Stimulated activated CD4-positive, alpha-beta T cell treated with anti-CD3 and anti-CD28 coated beads, Interleukin-4, amount 100 ng/mL, for 1 hour (primary cell): ENCODE results near the gene COA1.
"Not testable (repeated sequence)": the region's sequence is repeated elsewhere in the genome, so short reads cannot be mapped to it uniquely, and the experiment has no call there.

Experiments used
- DNase-seq: peaks from one replicate; pipeline ENCODE4 v3.0.0-alpha.2; 2020

The COA1 gene

DNA sequence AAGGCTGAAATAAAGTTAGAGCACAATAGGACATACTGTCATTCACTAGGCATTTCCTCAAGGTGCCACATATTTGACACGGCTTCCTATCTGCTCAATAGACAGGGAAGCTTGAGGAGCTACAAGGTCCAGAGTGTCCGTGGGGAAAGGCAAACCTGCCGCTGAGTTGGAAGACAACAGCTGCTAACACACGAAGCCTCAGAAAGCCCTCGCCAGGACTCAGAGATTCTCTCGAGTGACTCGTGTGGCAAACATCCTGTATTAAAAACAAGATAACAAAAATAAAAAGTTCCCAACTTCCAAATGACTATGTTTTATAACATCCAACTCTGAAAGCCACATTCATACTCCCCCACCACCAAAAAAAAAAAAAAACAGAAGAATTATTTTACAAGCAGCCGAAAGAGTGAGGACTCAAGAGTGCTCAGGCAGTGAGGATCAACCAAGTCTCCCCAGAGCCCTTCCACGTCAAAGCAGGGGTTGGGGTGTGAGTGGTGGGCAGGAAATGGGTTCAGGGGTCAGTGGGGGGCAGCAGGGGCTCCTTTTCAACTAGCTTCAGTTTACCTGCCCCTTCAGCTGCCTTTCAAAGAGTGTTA is 78.8 kb downstream of the COA1 start:
- no peak for DNase-seq

DNA sequence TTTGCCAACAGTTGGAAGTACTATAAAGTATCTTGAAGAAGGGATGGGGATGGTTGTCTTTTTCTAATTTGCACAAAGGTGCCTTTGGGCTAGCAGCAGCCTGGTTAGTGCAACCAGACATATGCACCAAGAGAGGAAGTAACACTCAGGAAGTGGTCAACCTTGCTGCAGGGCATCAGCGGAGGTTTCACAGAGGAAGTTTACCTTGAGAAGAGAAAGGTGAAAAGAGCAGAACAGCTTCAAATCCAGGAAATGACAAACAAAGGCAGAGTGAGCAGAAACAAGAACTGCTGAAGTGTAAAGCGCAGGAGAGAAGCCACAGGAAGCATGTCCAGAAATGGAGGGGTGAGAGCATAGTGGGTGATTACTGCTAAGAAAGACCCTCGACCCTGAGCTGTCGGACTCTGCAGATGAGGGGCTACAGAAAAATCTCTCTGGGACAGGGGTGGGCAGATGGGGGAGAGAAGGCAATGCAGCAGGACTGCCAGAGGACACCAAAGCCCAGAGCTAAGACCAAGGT is 79.5 kb downstream of the COA1 start:
- DNase-seq: no peak

DNA sequence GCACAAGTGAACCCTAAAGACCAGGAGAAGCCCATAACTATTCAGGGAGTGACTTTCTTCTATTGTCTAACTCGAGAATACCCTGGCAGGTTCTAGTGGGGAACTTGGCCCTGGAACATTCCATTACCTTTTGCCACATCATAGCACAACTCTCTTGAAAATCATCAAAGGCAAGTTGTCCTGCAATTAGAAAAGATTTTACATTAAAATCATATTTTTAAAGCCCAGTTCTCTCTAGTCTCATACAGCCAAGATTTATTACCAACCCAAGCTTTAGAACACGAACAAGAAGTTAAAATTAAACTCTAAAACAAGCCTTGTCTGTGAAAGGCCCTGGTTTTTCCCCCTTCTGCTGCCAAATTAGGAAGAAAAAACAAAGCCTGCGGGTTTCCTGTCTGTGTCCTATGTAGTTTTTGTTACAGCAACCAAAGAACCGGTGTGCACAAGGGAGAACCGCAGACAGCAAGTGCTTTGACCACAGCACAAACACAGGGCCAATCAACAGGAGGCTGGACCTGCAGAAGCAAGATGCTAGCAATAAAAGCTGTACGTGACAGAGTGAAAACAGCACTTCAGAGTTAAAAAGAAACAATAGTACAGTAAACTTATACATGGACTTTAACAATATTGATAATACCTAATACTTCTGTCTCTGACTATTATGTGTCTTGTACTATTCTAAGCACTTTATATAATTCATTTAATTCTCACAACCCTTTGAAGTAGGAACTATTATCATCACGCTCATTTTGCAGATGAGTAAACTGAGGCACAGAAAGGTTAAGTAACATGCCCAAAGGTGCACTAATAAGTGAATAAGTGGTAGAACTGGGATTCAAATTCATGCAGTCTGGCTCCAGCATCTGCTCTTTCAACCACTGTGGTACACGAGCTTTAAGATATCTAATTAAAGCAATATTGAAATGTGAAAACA is 80.6 kb downstream of the COA1 start:
- DNase-seq: no peak

DNA sequence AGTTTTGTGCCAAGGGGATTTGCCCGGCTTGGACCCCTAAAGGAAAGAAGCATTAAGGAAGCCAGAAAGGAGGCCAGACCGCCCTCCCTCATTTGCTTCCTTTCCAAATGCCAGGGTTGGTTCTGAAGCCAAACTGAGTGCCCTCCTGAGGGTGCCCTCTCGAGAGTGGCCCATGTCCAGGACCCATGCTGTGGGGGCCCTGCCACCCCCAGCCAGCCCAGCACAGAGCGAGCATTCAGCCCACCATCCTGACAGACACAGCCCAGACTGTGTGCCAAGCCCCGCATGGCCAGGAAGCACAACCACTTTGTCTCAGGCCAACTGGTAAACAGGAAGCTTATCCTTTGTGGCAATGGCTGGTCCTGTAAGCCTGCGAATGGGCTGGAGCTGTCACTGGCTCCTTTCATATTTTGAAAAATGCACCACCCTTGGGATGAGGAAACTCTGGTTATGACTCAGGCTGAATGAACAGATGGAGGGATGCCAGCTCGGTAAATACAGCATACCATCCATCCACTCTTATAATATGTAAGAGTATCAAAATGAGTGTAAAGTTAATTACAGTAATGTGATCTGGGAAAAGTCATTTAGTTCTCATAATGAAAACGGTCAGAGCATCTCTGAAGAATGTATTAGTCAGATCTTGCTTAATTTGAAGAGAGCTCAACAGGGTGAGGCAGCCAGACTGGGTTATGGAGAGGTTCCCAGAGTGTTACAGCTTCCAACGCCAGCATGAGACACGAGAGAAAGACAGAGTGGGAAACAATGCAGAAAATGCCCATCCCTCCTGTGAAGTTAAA is 81.5 kb downstream of the COA1 start:
- DNase-seq: peak; percentile 31

DNA sequence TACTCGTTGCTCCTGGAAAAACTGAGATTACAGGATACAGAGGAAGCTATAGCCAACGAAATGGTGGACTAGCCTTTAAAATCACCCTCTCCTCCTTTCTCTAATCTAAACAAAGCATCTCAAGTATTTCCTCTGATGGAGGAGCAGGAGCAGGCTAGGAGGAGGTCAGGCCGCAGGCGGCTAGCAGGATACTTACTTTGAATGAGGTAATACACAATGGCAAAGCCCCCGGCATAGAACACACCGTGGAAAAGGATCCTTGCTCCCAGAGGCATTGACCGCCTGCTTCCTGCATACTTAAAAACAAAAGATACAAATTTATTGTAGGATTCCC is 82.0 kb downstream of the COA1 start:
- DNase-seq: no peak

DNA sequence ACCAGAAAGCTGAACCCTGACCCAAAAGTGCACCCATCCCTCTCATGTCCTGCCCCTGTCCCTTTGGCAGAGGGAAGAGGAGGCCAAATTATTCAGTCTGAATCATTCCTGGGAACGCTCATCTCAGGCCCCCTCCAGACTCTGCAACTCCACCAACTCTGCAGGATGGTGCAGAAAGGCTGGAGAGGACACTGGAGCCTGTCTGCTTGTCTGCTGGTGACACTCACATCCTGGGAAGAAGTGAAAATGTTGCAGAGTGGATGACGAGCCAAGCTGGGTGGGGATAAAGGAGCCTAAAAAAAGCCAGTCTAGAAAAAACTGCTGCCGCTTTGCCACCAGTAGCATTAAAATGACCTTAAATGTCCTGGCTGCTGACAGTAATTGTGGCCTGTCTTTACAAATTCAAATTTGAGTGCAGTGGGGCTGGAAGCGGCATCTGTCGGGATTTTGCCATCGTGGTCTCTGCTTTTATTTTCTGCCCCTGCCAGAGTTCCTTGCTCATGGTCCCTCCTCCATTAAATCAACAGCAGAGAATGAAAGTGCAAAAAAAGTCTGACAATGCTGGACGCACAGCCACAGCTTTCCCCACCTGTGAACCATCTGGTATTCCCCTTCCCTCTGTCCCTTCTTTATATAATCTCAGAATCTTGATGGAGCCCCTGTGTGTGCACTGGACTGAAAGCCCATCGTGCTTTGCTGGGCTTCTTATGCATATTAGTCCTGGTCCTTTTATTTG is 82.6 kb downstream of the COA1 start:
- no peak for DNase-seq

DNA sequence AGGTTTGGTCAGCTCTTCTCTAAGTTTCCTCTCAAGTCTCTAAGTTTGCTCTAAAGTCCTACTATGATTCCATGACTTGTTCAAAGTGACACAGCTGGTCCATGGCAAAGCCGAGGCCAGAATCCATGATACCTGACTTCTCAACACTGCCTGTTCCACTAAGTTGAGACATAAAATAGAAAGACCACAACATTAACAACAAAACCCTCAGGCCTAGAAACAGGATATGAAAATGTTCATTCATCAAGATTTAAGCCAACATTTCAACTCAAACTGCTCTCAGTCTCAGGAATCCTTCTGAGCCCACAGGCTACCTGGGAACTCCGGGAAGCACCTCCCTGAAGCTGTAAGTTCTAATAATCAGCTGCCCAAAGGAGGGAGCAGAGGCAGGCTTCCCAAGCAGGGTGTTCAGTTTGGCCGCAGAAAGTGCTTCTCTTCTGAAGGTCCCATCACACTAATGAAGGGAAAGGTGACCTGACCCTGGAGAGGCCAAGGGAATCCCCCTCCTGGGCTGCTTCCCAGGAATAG is 83.6 kb downstream of the COA1 start:
- DNase-seq: no peak

DNA sequence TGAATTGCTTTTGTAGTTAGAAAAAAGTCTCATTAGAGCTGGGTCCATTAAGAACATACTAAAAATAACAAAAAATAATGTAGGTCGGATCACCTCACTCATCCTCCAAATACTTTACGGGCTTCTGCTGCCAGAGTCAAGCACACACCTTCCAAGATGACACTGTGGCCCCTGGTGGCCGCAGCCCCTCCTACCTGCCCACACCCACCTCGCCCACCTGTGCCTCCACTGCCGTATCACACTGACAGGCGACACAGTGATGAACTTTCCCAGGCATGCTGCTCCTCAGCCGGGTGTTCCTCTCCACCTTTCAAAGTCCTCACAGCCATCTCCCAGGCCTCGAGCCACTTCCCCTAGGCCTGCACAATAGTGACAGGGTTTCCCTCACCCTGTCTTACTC is 85.5 kb downstream of the COA1 start:
- no peak for DNase-seq

DNA sequence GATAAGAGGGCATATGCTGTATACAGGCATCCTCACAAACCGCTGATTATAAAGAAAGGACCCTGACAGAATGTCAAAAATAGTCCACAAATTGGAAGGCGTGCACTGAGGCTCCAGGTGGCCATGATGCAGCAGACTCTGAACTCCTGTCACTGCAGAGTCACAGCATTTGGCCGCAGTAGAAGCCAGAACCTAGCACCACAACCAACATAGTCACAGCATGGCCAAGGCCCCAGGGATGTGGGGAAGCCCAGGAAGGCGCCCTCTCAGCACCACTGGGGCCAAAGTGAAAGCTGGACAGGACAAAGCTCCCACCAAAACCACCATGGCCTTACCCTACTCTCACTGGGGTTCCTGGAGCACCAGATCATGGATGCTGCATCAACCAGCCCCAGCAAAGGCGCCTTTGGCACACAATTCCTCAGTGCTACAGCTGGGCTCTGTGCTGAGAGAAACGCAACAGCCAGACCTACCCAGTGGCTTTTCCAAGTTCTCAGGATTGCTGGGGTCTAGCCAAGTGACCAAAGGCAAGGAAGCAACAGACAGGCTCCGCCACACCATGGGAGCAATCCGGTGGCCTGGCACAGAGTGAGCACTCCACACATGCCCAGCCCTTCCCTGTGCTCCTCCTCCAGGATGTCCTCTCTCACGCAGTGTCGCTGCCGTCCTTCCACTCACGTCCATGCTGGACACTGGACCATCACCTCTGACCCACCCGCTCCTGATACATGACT is 86.3 kb downstream of the COA1 start:
- no peak for DNase-seq

DNA sequence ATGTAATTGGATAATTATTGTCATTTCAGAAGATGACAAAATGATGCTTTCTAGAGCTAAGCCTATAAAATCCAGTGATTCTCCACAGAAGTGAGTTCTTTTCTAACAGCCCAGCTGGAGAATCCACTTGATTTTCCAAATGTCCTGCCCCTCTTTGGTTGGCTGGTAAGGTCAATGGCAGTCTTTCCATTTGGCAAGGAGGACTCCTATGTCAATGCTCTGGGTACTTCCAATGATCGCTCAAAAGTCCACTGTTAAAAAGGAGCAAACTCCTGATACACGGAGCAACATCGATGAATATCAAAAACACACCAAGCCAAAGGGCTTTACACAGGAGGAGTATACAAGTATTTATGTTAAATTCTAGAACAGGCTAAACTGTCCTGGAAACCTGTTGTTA is 88.6 kb downstream of the COA1 start:
- DNase-seq: no peak

DNA sequence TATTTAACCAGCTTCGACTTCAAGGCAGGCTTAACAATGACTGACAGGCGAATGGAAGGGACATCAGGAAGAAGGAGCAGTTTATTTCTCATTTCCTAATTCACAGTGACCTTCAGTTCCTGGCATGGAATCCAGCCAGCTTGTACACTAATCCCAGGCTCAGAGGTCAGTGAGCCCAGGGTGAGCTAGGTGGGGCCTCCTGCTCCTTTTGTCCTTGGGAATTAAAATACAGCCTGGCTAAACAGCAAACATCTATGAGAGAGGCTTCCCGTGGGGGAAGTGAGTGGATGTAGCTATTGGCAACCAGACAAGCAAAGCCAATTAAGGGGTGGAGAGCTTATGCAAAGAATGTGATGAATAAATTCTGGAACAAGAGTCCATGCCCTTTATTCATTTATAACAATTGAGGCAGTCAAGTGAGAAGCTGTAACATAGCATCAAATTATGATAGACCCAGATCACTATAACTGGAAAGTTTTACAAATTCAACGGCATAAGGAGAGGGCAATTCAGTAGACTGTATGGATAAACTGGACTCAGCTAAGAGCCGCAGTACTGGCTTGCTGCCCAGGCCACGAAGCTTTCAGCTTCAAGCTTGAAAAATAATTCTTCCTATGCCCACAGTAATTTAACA is 89.3 kb downstream of the COA1 start:
- DNase-seq: no peak

DNA sequence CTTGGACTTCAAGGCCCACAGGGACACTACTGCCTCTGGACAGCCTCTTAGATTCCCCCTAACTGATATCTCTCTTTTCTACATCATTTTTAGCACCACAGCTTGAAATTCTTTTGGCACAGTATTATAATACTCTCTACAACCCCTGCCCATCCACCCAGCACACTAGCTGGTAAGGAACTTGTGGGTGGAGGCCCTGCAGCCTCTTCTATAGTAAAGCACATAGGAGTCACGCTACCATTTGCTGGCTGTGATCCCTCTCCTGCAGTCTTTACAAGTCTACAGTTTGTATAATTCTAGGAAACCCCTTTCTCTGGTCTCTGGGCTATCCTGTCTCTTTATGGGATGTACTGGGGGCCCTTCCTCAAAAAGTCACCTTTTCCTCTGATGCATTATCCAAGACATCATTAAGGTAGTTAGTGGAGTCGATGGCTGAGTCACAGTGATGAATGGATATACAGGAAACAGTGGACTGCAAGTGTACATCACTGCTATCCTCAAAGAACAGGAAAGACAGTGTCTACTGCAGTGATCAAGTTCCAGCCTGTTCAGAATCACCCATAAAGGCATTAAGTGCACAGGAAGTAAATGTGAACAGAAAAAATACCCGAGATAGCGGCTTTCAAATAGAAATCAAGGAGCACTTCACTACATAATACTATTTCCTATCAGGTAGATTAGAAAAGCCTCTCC is 92.1 kb downstream of the COA1 start:
- no peak for DNase-seq

DNA sequence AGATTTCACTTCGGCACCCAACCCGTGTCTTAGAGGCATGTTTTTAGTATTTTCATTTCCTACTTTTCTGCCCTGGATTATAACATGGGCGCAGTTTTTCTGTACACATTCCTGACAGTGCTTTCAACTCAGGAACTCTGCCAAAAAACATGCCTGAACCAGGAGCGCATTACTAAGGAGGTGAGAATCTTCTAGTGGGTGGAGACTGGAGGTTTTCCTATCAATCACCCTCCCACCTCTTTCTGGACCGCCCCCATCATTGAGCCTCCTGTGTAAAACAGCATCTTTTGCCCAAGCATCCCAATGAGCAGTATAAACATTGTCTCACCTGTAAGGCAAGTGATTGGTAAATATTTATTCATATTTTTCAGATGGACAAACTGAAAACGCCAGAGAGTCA is 93.2 kb downstream of the COA1 start:
- no peak for DNase-seq

DNA sequence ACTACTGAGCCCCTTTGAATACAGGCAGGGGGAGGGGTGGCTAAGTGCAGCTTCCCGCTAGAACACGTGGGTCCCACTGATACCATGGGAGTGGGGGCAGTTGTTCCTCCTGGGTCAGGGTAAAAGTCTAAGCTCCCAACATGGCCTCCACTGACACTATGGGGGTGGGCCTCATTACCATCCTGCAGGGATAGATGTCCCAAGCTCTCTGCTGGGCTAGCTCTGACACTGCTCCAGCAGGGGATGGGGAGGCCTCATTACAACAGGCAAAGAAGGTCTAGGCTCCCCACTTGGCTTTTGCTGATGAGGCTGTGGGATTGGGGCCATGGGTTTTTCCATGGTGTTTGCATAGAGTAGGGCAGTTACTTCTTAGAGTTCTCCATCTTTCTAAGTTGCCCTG is 94.9 kb downstream of the COA1 start:
- no peak for DNase-seq

DNA sequence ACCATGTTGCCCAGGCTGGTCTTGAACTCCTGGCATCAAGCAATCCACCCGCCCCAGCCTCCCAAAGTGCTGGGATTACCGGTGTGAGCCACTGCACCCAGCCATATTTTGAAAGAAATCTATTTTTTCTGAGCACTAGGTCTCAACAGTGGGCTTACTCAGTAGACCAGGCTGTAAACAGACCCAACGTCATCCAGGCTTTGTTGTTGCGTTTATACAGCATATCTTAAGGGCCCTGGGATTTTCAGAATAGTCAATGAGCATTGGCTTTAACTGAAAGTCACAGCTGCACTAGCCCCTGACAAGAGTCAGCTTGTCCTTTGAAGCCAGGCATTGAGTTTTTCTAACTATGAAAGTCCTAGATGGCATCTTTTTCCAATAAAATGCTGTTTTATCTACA is 96.6 kb downstream of the COA1 start:
- DNase-seq: no peak

DNA sequence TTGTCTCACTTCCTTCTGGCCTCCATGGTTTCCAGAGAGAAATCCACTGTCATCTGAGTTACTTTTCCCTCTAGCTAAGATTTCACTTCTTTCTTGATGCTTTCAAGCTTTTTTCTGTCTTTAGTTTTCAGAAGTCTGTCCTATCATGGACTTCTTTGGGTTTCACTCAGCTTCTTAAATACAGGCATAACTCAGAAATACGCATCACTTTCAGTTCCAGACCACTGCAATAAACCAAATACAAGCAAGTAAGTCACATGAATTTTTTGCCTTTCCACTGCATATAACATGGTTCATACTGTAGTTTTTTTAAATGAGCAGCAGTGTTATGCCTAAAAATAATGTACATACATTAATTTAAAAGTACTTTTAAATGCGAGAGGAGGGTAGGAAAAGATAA is 97.8 kb downstream of the COA1 start:
- DNase-seq: no peak

DNA sequence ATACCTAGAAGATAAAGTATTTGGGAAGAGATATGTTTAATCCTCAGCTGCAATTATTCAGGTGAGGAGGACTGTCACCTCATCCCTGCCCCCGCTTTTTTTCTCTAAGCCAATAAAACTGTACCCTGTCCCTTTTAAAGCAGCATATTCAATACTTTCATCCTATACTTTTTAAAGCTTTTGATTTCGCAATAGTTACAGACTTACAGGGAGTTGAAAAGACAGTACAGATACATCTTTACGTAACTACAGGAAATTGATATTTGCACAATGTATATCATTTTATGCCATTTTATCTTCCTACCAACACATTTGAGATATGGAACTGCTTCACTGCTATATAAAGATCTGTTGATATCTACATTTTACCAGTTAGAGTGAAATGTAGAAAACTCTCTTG is 98.8 kb downstream of the COA1 start:
- no peak for DNase-seq

DNA sequence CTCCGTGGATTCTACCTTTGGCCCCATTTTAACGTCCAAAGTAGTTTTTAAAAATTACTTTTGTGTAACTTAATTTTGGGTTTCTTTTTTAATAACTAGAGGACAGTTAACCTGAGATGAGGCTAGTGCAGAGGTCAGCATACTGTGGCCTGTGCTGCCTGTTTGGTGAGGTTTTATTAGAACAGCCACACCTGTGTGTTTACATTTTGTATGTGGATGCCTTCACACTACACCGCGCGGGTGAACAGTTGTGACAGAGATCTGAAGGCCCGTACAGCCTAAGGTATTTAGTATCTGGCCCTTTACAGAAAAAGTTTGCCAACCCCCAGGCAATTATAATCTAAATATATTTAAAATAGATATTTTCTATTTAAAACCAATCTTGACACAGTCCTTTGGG is 99.5 kb downstream of the COA1 start:
- no peak for DNase-seq

DNA sequence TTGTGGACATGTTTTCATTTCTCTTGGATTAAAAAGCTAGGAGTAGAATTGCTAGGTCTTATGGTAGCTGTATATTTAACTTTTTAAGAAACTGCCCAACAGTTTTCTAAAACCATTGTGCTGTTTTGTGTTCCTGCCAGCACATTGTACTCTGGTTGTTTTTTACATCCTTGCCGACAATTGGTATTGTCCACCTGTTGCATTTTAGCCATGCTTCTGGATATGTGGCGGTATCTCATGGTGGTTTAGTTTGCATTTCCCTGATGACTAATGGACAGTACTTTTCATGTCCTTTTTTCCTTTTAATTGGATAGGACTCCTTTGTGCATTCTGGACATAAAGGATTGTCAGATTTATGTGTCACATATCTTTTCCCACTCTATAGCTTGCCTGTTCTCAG is 100.9 kb downstream of the COA1 start:
- DNase-seq: no peak

DNA sequence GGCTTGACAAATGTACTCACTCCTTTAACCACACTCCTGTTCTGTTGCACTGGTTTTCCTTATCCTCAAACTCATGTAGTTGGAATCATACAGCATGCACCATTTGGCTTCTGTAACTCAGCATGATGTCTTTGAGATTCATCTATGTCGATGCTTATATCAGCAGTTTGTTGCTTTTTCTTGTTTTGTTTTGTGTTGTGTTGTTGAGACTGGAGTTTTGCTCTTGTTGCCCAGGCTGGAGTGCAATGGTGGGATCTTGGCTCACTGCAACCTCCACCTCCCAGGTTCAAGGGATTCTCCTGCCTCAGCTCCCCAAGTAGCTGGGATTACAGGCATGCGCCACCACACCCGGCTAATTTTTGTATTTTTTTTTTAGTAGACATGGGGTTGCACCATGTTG is 101.5 kb downstream of the COA1 start:
- not testable (repeated sequence) for DNase-seq

DNA sequence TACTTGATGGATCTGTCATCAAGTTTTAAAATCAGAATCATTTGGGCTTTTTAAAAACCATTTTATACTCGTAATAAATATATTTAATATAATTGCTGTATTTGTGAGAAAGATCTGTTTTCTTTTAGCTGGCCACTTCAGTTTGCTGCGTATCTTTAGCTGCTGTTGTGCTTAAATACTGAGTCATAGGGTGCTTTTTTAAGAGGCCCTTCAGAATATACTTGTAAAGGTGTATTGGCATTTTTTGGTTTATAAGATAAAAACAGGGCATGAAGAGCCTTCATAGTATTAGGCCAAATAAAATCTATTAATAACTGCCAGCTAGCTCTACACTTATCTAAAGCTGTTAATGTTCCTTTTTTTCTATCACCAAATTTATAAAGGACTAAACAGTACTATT is 102.6 kb downstream of the COA1 start:
- DNase-seq: no peak
